Cardiac muscle cell (in vitro differentiated cells and primary cell): ENCODE data around the gene ALOX15B. TPM values are rescaled to one million over a fixed set of nuclear protein-coding genes. Genes with fewer than 3 reads are reported as not detected.
A peak's percentile ranks its signal among the peaks of the same experiment; 100 is the strongest.

Experiments used
- DNase-seq, 2 donors: peaks; one replicate each; pipeline versions ENCODE4 v3.0.0 to v3.0.0-alpha.2; 2010 to 2017; ENCODE audit warnings: low read depth in 1 of 2, low spot score in 1 of 2
- H3K27ac ChIP-seq: fragments of 200-600 bp; sonication (generic); 2 replicates; pipeline ENCODE4 v1.5.1; 2016
- H3K27me3 ChIP-seq: fragments of 200-600 bp; sonication (generic); 2 replicates; pipeline ENCODE4 v1.6.0; 2016; ENCODE audit warnings: control low read depth
- H3K36me3 ChIP-seq: fragments of 200-600 bp; sonication (generic); 2 replicates; pipeline ENCODE4 v1.5.1; 2016; ENCODE audit warnings: control low read depth
- H3K4me1 ChIP-seq: fragments of 200-600 bp; sonication (generic); 2 replicates; pipeline ENCODE4 v1.8.1; 2017; ENCODE audit warnings: low read depth, mild to moderate bottlenecking, mixed run types
- H3K4me3 ChIP-seq: fragments of 200-600 bp; sonication (generic); 2 replicates; pipeline ENCODE4 v1.5.1; 2016; ENCODE audit warnings: mild to moderate bottlenecking
- H3K9me3 ChIP-seq: fragments of 200-600 bp; sonication (generic); 2 replicates; pipeline ENCODE4 v1.5.1; 2017; ENCODE audit warnings: low read depth, mild to moderate bottlenecking, control low read depth
- CTCF ChIP-seq: IDR thresholded peaks from 2 replicates; pipeline ENCODE4 v1.5.1; 2012; ENCODE audit warnings: low read depth, mild to moderate bottlenecking, low read length
- polyA plus RNA-seq: library from polyadenylated mRNA; unstranded; fragments of >200 nt; fragmentation: Nextera tagmentation; extraction: Ambion mirVana; gene quantifications from 2 replicates; pipeline ENCODE4 v1.2.1, GENCODE V29; 2016
- total RNA-seq: library from RNA; depleted of rRNA; stranded (reverse); fragments of >200 nt; gene quantifications from 2 replicates; pipeline ENCODE4 v1.2.3, GENCODE V29; 2016

Gene ALOX15B
- total RNA-seq, result 0.18 and 0.33 TPM in 2 replicates
- 0.12 TPM in 1 of 2 replicates, not detected in the other for polyA plus RNA-seq

- no peak for TF ChIP-seq CTCF
- H3K27me3 ChIP-seq, result no peaks in the 10 kb centered on the region
- no peaks in the 10 kb centered on the region for H3K4me1 ChIP-seq
- H3K27ac ChIP-seq, result no peak within 1 kb of the TSS
- H3K9me3 ChIP-seq, result no peaks in the 10 kb centered on the region
- no peak within 1 kb of the TSS for H3K4me3 ChIP-seq
- DNase-seq, result no peak
- H3K36me3 ChIP-seq, result no peaks in the 10 kb centered on the region
These were observed at the start of gene ALOX15B for GRCh38 chr17:8038954-8039610. Gene ALOX15B, plus strand, starts transcription at chr17:8039059. Its CDS starts 97 bp downstream, at chr17:8039156.

- H3K9me3 ChIP-seq, result no peaks in the 10 kb centered on the region
- DNase-seq, result peak; percentile 71 to 85
- no peaks in the 10 kb centered on the region for H3K4me1 ChIP-seq
- H3K27ac ChIP-seq, result no peak overlapping the region
- H3K27me3 ChIP-seq, result no peaks in the 10 kb centered on the region
- peak; percentile 97 for TF ChIP-seq CTCF
- peak overlapping the region; percentile 42 for H3K4me3 ChIP-seq
- H3K36me3 ChIP-seq, result no peaks in the 10 kb centered on the region
These were observed 48.8 kb upstream of the ALOX15B start for GRCh38 chr17:7989781-7990655.

- no peaks in the 10 kb centered on the region for H3K9me3 ChIP-seq
- peaks cover 5% of the 10 kb centered on the region for H3K4me1 ChIP-seq
- no peak overlapping the region for H3K4me3 ChIP-seq
- TF ChIP-seq CTCF, result no peak
- no peaks in the 10 kb centered on the region for H3K36me3 ChIP-seq
- no peak for DNase-seq
- no peaks in the 10 kb centered on the region for H3K27me3 ChIP-seq
- no peak overlapping the region for H3K27ac ChIP-seq
These were observed 46.3 kb upstream of the ALOX15B start for GRCh38 chr17:7992516-7992915.

- TF ChIP-seq CTCF, result no peak
- Histone ChIP-seq H3K27ac (no peak overlapping the region), H3K4me3 (no peak overlapping the region), H3K9me3 (no peaks in the 10 kb centered on the region), H3K27me3 (no peaks in the 10 kb centered on the region), H3K4me1 (peaks cover 5% of the 10 kb centered on the region), H3K36me3 (no peaks in the 10 kb centered on the region)
- DNase-seq, result no peak
These were observed 45.9 kb upstream of the ALOX15B start for GRCh38 chr17:7992924-7993323.

- TF ChIP-seq CTCF, result no peak
- Histone ChIP-seq H3K27me3 (peaks cover 6% of the 10 kb centered on the region), H3K27ac (no peak overlapping the region), H3K4me1 (peaks cover 5% of the 10 kb centered on the region), H3K36me3 (no peaks in the 10 kb centered on the region), H3K9me3 (no peaks in the 10 kb centered on the region), H3K4me3 (no peak overlapping the region)
- no peak for DNase-seq
These were observed 44.8 kb upstream of the ALOX15B start for GRCh38 chr17:7993972-7994589.
